ENCODE data around the gene CARD19. TPM values are rescaled to one million over a fixed set of nuclear protein-coding genes. Genes with fewer than 3 reads are reported as not detected.
A peak's percentile ranks its signal among the peaks of the same experiment; 100 is the strongest.

Gene CARD19
- total and polyA plus RNA-seq, 9 of the 15 experiments (the other 6 are each of a cell fraction or from before 2014, with no cell fraction given), result 0.90 to 34.9 (median 14.6) TPM

DNA sequence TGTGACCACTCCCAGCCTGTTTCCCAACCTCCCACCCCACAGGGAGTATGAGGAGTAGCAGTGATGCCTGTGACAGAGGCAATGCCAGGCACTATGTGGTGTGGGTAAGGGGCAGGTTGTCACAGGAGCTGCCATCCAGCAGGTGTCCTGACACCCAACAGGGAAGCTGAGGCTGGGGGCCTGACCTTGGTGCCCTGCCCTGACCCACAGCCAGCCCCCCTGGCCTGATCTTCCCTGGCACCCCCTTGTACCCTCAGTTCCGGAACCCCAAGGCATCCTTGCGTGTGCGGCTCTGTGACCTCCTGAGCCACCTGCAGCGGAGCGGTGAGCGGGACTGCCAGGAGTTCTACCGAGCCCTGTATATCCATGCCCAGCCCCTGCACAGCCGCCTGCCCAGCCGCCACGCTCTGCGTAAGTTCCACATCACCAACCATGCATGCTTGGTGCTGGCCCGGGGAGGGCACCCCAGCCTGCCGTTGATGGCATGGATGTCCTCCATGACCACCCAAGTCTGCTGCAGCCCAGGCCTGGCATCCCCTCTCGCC, 14.4 kb downstream of the CARD19 start:
- CTCF ChIA-PET (ENCODE audit: low intra/inter-chr PET ratio), result no interaction called here
- FAIRE-seq, result no peak
- no peak overlapping the region for H3K4me3 ChIP-seq

DNA sequence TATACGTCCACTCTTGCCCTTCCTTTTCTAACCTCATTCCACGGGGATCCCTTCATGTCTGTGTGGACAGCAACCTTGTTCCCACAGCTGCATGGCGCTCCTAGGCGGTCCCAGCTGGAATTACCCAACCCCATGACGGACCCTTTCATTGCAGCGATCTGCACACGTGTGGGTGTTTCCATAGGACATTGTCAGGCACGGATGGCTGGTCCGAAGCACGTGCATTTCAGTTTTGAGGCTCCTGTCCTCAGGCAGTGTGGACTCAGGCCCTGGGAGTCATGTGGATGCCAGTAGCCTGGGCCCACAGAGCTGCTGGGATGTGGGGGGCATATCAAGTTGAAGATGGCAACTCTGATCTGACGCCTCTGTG, 15.0 kb downstream of the CARD19 start:
- H3K9ac ChIP-seq (ENCODE audit: insufficient read depth in 1 of 2, low read depth in 2 of 2, low read length in 2 of 2), result peak overlapping the region in 1 of 2 experiments; percentile 46; a peak in 2 of 4 replicates
- H3K36me3 ChIP-seq (ENCODE audit: control insufficient read depth, insufficient read depth, low read length), result peaks cover 5% of the 10 kb centered on the region; the same call in 1 of the 3 replicates
- no peak overlapping the region for H3K27ac ChIP-seq (ENCODE audit: extremely low read depth, low read depth, low read length)
- ChIA-PET CTCF (ENCODE audit: low intra/inter-chr PET ratio) (no interaction called here), POLR2A (no interaction called here)
- in situ Hi-C loops (cut with MboI) (no loop called here), intact Hi-C loops (cut with micrococcal nuclease) (no loop called here)
- H3K27me3 ChIP-seq (ENCODE audit: control insufficient read depth in 2 of 2, insufficient read depth in 2 of 2, low read length in 2 of 2), result no peaks in the 10 kb centered on the region
- H3K4me3 ChIP-seq, result no peak overlapping the region
- DNase-seq (ENCODE audit: extremely low read depth in 1 of 4, low spot score in 3 of 4) (no peak), ATAC-seq (no peak), FAIRE-seq (no peak)
- BruUV-seq (replicated peaks), result no TSS peak
- 79% methylated on average over 11 of the region's 11 CpGs for WGBS (ENCODE audit: insufficient coverage, low coverage, missing lambda C conversion rate)
- no peak overlapping the region for H3K4me2 ChIP-seq (ENCODE audit: insufficient read depth, low read length)
- peaks cover 3% of the 10 kb centered on the region for H3K9me1 ChIP-seq (ENCODE audit: control insufficient read depth, insufficient read depth, low read length)
- peaks cover 42 to 62% of the 10 kb centered on the region in 2 experiments for H3K4me1 ChIP-seq (replicated peaks in 1 of 2; ENCODE audit: control insufficient read depth in 2 of 2, insufficient read depth in 2 of 2, low read length in 2 of 2)
- H3K9me3 ChIP-seq (replicated peaks; ENCODE audit: control insufficient read depth, insufficient read depth, low read depth, low read length), result no peaks in the 10 kb centered on the region
- H3K79me2 ChIP-seq (ENCODE audit: control insufficient read depth, insufficient read depth, low read length), result no peaks in the 10 kb centered on the region
- H2AFZ ChIP-seq (ENCODE audit: low read depth, low read length), result no peak overlapping the region
- H4K20me1 ChIP-seq (replicated peaks; ENCODE audit: control insufficient read depth, insufficient read depth, low read length), result no peaks in the 10 kb centered on the region
- no peak for TF ChIP-seq NFXL1 (CRISPR knock-in tag; IDR thresholded peaks at IDR 0.05)
- no peak for TF ChIP-seq STAT5B (CRISPR knock-in tag; IDR thresholded peaks at IDR 0.05)
- no peak for TF ChIP-seq RCOR1 (IDR thresholded peaks at IDR 0.05; ENCODE audit: borderline replicate concordance in 1 of 2, low read depth in 2 of 2, low read length in 2 of 2)
- TF ChIP-seq, protein P1, sequence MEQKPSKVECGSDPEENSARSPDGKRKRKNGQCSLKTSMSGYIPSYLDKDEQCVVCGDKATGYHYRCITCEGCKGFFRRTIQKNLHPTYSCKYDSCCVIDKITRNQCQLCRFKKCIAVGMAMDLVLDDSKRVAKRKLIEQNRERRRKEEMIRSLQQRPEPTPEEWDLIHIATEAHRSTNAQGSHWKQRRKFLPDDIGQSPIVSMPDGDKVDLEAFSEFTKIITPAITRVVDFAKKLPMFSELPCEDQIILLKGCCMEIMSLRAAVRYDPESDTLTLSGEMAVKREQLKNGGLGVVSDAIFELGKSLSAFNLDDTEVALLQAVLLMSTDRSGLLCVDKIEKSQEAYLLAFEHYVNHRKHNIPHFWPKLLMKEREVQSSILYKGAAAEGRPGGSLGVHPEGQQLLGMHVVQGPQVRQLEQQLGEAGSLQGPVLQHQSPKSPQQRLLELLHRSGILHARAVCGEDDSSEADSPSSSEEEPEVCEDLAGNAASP (IDR thresholded peaks at IDR 0.05), result no peak
- no peak for TF ChIP-seq GTF2A2 (tag; IDR thresholded peaks at IDR 0.05)
- TF ChIP-seq POLR3A (IDR thresholded peaks at IDR 0.05; ENCODE audit: borderline replicate concordance, extremely low read depth, insufficient read depth, insufficient read length), result no peak
- no peak for TF ChIP-seq TAF9B (IDR thresholded peaks at IDR 0.05; ENCODE audit: partially characterized antibody)
- no peak for TF ChIP-seq EWSR1 (IDR thresholded peaks at IDR 0.05; ENCODE audit: borderline replicate concordance, low read depth, partially characterized antibody)

More for the DNA sequence above, 14.4 kb downstream of the CARD19 start:
- intact Hi-C loops (cut with micrococcal nuclease), result no loop called here
- Histone ChIP-seq H3K9me1 (ENCODE audit: control insufficient read depth, insufficient read depth, low read length) (peaks cover 3% of the 10 kb centered on the region), H2AFZ (ENCODE audit: low read depth, low read length) (no peak overlapping the region), H4K20me1 (replicated peaks; ENCODE audit: control insufficient read depth, insufficient read depth, low read length) (no peaks in the 10 kb centered on the region), H3K27me3 (ENCODE audit: control insufficient read depth in 2 of 2, insufficient read depth in 2 of 2, low read length in 2 of 2) (no peaks in the 10 kb centered on the region), H3K4me2 (ENCODE audit: insufficient read depth, low read length) (no peak overlapping the region), H3K27ac (ENCODE audit: extremely low read depth, low read depth, low read length) (no peak overlapping the region), H3K9ac (ENCODE audit: insufficient read depth in 1 of 2, low read depth in 2 of 2, low read length in 2 of 2) (peak overlapping the region in 1 of 2 experiments; percentile 46; a peak in 1 of 4 replicates), H3K79me2 (ENCODE audit: control insufficient read depth, insufficient read depth, low read length) (no peaks in the 10 kb centered on the region), H3K36me3 (ENCODE audit: control insufficient read depth, insufficient read depth, low read length) (peaks cover 5% of the 10 kb centered on the region; the same call in 1 of the 3 replicates), H3K9me3 (replicated peaks; ENCODE audit: control insufficient read depth, insufficient read depth, low read depth, low read length) (no peaks in the 10 kb centered on the region), H3K4me1 (replicated peaks in 1 of 2; ENCODE audit: control insufficient read depth in 2 of 2, insufficient read depth in 2 of 2, low read length in 2 of 2) (peaks cover 41 to 62% of the 10 kb centered on the region in 2 experiments)
- in situ Hi-C loops (cut with MboI), result no loop called here
- WGBS (ENCODE audit: insufficient coverage, low coverage, missing lambda C conversion rate), result 90% methylated on average over 12 of the region's 14 CpGs
- POLR2A ChIA-PET, result interaction anchor here (1.0 kb wide), 1 partner anchor 15 kb away, joined by 5 read pairs; no protein-coding TSS in a partner anchor
- BruUV-seq (replicated peaks), result no TSS peak
- ATAC-seq, result no peak
- no peak for TF ChIP-seq ZNF589 (CRISPR knock-in tag; IDR thresholded peaks at IDR 0.05; ENCODE audit: low read depth)
- DNase-seq (ENCODE audit: extremely low read depth in 1 of 4, low spot score in 3 of 4), result no peak

Measured in K562 (cell line).